Upper lobe of left lung (tissue), 6 donors: ENCODE results near the gene PDGFRB. TPM values are rescaled to one million over a fixed set of nuclear protein-coding genes. Genes with fewer than 3 reads are reported as not detected.
A peak's percentile ranks its signal among the peaks of the same experiment; 100 is the strongest.

Source experiments
- ATAC-seq, 2 donors: fragments of 200-7000 bp; cut with Tn5 transposase; one replicate each; pipeline ENCODE4 v1.9.1; 2022; ENCODE audit warnings: mild to moderate bottlenecking in 2 of 2, moderate library complexity in 2 of 2; ENCODE audit not compliant: low FRiP score in 2 of 2
- DNase-seq, 2 donors: peaks; one replicate each; pipeline ENCODE4 v3.0.0-alpha.2; 2019 to 2020
- H3K27ac ChIP-seq, 4 donors: fragments of 200-600 bp; sonication (generic); one replicate each; pipeline ENCODE4 v1.5.1; 2016 to 2019
- H3K27me3 ChIP-seq, 4 donors: fragments of 200-600 bp; sonication (generic); one replicate each; pipeline ENCODE4 v1.5.1; 2017 to 2019
- H3K36me3 ChIP-seq, 4 donors: fragments of 200-600 bp; sonication (generic); one replicate each; pipeline ENCODE4 v1.5.1; 2016 to 2019
- H3K4me1 ChIP-seq, 4 donors: fragments of 200-600 bp; sonication (generic); one replicate each; pipeline ENCODE4 v1.5.1; 2018 to 2019
- H3K4me3 ChIP-seq, 4 donors: fragments of 200-600 bp; sonication (generic); one replicate each; pipeline ENCODE4 v1.5.1; 2017 to 2019; ENCODE audit warnings: mild to moderate bottlenecking in 2 of 4, moderate library complexity in 1 of 4
- H3K9me3 ChIP-seq, 4 donors: fragments of 200-600 bp; sonication (generic); one replicate each; pipeline ENCODE4 v1.5.1; 2018 to 2019
- EP300 ChIP-seq, 4 donors: sonication (generic); formaldehyde crosslinking; IDR thresholded peaks; one replicate each; pipeline ENCODE4 v1.5.1; 2017; ENCODE audit warnings: antibody characterized with exemption in 4 of 4, control low read depth in 2 of 4
- POLR2A ChIP-seq, 4 donors: fragments of 450-650 bp; IDR thresholded peaks; one replicate each; pipeline ENCODE4 v1.5.1; 2016 to 2017; ENCODE audit warnings: antibody characterized with exemption in 4 of 4, mild to moderate bottlenecking in 2 of 4
- POLR2AphosphoS5 ChIP-seq, 2 donors: sonication (generic); formaldehyde crosslinking; IDR thresholded peaks; one replicate each; pipeline ENCODE4 v1.5.1; 2017; ENCODE audit warnings: antibody characterized with exemption in 2 of 2
- WGBS, 2 donors: methylation state at CpG; one replicate each; pipeline ENCODE4 v1.1.5; 2017 to 2018; 5-methylcytosine and 5-hydroxymethylcytosine counted together
- total RNA-seq, 6 donors: library from RNA; depleted of rRNA in 4 of 6; stranded (reverse); fragments of >200 nt in 4 of 6; gene quantifications; one replicate each; pipeline versions ENCODE4 v1.1.0 to v1.2.1, GENCODE V29; 2016 to 2021
- TF ChIP-seq, protein P1 (sequence below), 6 experiments: fragments of 450-650 bp in 4 of 6; fragments of 200-600 bp in 2 of 6; sonication (generic) in 2 of 6; IDR thresholded peaks; one replicate each; pipeline ENCODE4 v1.5.1; 2016 to 2019; ENCODE audit warnings: antibody characterized with exemption in 6 of 6
- donor health status: DM: no; HTN: no; CAD: no; lungs with moderate emphysema.
- donor health status: DM: no; HTN: yes; CAD: no; lungs with severe emphysema.

The PDGFRB gene
- total RNA-seq, 6 donors from 2014 or later, result 26.6 to 155 (median 81.5) TPM

- DNase-seq (no peak), ATAC-seq (no peak)
- 86 to 87% methylated on average over 1 of the region's 1 CpG for WGBS, 2 donors
- H3K4me1 ChIP-seq, result no peaks in the 10 kb centered on the region
- H3K36me3 ChIP-seq, result no peaks in the 10 kb centered on the region
- H3K27me3 ChIP-seq, result no peaks in the 10 kb centered on the region
- H3K4me3 ChIP-seq, result no peak overlapping the region
- H3K27ac ChIP-seq, result no peak overlapping the region
- H3K9me3 ChIP-seq, result no peaks in the 10 kb centered on the region
- TF ChIP-seq, protein P1, sequence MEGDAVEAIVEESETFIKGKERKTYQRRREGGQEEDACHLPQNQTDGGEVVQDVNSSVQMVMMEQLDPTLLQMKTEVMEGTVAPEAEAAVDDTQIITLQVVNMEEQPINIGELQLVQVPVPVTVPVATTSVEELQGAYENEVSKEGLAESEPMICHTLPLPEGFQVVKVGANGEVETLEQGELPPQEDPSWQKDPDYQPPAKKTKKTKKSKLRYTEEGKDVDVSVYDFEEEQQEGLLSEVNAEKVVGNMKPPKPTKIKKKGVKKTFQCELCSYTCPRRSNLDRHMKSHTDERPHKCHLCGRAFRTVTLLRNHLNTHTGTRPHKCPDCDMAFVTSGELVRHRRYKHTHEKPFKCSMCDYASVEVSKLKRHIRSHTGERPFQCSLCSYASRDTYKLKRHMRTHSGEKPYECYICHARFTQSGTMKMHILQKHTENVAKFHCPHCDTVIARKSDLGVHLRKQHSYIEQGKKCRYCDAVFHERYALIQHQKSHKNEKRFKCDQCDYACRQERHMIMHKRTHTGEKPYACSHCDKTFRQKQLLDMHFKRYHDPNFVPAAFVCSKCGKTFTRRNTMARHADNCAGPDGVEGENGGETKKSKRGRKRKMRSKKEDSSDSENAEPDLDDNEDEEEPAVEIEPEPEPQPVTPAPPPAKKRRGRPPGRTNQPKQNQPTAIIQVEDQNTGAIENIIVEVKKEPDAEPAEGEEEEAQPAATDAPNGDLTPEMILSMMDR (IDR thresholded peaks at IDR 0.05), result no peak
- no peak for TF ChIP-seq POLR2A (IDR thresholded peaks at IDR 0.05)
- no peak for TF ChIP-seq POLR2AphosphoS5 (IDR thresholded peaks at IDR 0.05)
- no peak for TF ChIP-seq EP300 (IDR thresholded peaks at IDR 0.05)
Measured at GRCh38 chr5:150197476-150197875, 41.8 kb upstream of the PDGFRB start.

- H3K27me3 ChIP-seq, result no peaks in the 10 kb centered on the region
- H3K4me3 ChIP-seq, result no peak overlapping the region
- DNase-seq (peak in 1 of 2 donors; percentile 68), ATAC-seq (no peak)
- H3K36me3 ChIP-seq, result no peaks in the 10 kb centered on the region
- H3K27ac ChIP-seq, result no peak overlapping the region
- WGBS, 2 donors, result 95 to 98% methylated on average over 7 to 16 of the region's 16 CpGs
- TF ChIP-seq, protein P1 (IDR thresholded peaks at IDR 0.05), result no peak
- TF ChIP-seq POLR2AphosphoS5 (IDR thresholded peaks at IDR 0.05) (no peak), POLR2A (IDR thresholded peaks at IDR 0.05) (no peak), EP300 (IDR thresholded peaks at IDR 0.05) (no peak)
- H3K4me1 ChIP-seq, result no peaks in the 10 kb centered on the region
- no peaks in the 10 kb centered on the region for H3K9me3 ChIP-seq
Measured at GRCh38 chr5:150196986-150197385, 41.3 kb upstream of the PDGFRB start.

GRCh38 chr5:150196514-150196913, 40.9 kb upstream of the PDGFRB start:
- Histone ChIP-seq H3K9me3 (no peaks in the 10 kb centered on the region), H3K4me3 (no peak overlapping the region), H3K36me3 (no peaks in the 10 kb centered on the region), H3K27ac (no peak overlapping the region), H3K4me1 (no peaks in the 10 kb centered on the region), H3K27me3 (no peaks in the 10 kb centered on the region)
- WGBS, 2 donors, result 69% methylated on average over 5 of the region's 5 CpGs; no CpG with 5 or more reads in 1 of the 2 donors
- no peak for ATAC-seq
- peak in 1 of 2 donors; percentile 44 for DNase-seq
- no peak for TF ChIP-seq EP300 (IDR thresholded peaks at IDR 0.05)

DNA sequence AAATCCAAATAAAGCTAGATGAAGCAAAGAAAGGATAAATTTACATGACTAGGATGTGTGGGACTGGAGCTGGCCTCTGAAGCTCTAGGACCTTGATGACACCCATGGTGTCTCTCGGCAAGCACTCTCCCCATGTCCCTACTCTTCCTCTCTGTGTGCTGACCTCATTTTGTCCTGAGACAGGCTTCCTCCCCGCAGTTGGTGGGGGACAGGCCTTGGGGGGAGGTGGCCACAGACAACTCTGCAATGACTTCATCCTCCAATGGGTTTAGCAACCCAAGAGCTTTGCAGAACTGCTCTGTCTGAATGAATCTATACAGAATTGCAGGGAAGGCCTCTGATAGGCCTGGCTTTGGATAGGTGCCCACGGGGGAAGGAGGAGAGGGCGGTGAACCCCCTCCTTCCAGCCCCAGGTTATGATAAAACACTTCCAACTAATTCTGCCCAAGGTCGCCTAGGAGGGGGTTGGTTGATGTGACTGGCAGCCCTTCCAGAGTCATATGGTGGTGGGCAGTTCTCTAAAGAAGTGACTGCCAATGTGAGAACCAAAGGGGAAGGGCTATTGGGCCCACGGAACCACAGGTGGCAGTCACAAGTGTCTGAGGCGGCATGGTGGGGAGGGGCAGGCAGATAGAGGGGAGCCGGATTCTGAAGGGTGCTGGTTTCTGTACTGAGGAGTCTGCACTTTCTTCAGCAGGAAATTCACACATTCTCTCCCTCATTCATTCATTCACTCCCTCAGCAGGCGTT, 40.3 kb upstream of the PDGFRB start:
- DNase-seq, result no peak
- no peaks in the 10 kb centered on the region for H3K4me1 ChIP-seq
- H3K36me3 ChIP-seq, result no peaks in the 10 kb centered on the region
- no peak overlapping the region for H3K4me3 ChIP-seq
- no peak overlapping the region for H3K27ac ChIP-seq
- no peak for TF ChIP-seq POLR2A (IDR thresholded peaks at IDR 0.05)
- TF ChIP-seq, protein P1 (IDR thresholded peaks at IDR 0.05), result no peak
- TF ChIP-seq EP300 (IDR thresholded peaks at IDR 0.05), result no peak
- TF ChIP-seq POLR2AphosphoS5 (IDR thresholded peaks at IDR 0.05), result no peak
- no peaks in the 10 kb centered on the region for H3K9me3 ChIP-seq
- ATAC-seq, result no peak
- peaks cover 0 to under 1% (median 0%) of the 10 kb centered on the region in 4 donors for H3K27me3 ChIP-seq
- WGBS, 2 donors, result 78 to 83% methylated on average over 7 to 9 of the region's 9 CpGs

- H3K36me3 ChIP-seq, result no peaks in the 10 kb centered on the region
- no peak for TF ChIP-seq POLR2A (IDR thresholded peaks at IDR 0.05)
- TF ChIP-seq, protein P1 (IDR thresholded peaks at IDR 0.05), result no peak
- H3K27me3 ChIP-seq, result peaks cover 0 to 12% (median 4%) of the 10 kb centered on the region in 4 donors
- no peak for DNase-seq
- 33 to 81% methylated on average over 1 to 4 of the region's 4 CpGs for WGBS, 2 donors
- ATAC-seq, result no peak
- H3K4me3 ChIP-seq, result no peak overlapping the region
- no peak overlapping the region for H3K27ac ChIP-seq
- peaks cover 0 to 6% (median 3%) of the 10 kb centered on the region in 4 donors for H3K4me1 ChIP-seq
- no peaks in the 10 kb centered on the region for H3K9me3 ChIP-seq
Measured at GRCh38 chr5:150192462-150192861, 36.8 kb upstream of the PDGFRB start.
